ENCODE measurements around the gene NRF1.
"Not testable (repeated sequence)": the region's sequence is repeated elsewhere in the genome, so short reads cannot be mapped to it uniquely, and the experiment has no call there.

Gene NRF1

GRCh38 chr7:129784783-129785684, 173.5 kb downstream of the NRF1 start:
- peak in 1 of 2 donors; percentile 17 for DNase-seq

- no peak for DNase-seq
Observed at GRCh38 chr7:129785685-129786514, 174.4 kb downstream of the NRF1 start.

DNA sequence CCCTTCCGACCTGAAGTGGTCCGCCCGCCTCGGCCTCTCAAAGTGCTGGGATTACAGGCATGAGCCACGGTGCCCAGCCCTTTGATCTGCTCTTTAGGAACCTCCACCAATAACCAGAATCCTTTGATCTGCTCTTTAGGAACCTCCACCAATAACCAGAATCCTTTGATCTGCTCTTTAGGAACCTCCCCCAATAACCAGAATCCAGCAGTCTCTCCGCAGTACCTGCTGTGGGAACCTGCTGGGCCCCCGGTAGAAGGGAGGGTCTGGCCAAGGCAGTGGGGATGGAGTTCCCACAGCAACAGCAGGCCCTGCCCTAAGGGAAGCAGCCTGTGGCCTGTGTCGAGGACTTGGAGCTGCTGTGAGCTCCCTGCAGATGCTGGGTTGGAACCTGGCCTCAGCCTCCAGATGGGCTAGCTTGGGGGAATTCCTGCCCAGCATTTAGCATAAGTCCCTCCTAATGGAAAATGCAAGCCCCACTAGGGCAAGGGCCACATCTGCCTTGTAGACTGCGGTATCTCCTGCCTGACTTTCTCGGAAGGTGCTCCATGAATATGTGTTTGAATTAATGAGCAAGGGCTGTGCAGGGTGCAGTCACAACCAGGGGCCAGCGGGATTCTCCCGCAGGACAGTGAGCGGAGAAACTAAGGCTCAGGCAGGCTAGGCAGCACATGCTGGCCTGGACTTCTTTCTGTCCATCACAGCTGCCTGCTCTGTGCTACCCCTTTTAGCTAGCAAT, 175.5 kb downstream of the NRF1 start:
- DNase-seq: no peak

DNA sequence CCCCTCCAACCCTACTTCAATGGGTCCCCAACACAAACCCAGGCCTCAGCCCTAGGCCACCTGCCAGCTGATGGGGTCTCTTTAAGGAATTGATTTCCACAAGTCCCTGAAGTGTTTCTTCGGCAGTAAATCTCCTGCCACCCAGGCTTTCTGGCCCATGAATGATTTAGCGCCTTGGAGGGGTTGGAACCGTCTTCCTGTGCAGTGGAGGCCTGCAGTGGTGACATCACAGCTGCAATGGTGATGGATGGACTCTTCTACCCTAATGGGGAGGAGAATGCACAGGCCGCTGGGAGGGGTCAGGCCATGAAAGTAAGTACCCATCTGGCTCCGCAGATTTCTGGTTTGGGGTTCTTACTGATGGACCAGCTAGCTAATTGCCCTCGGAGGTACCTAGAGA, 177.5 kb downstream of the NRF1 start:
- no peak for DNase-seq

- no peak for DNase-seq
Observed at GRCh38 chr7:129789652-129790051, 178.1 kb downstream of the NRF1 start.

- DNase-seq: no peak
Observed at GRCh38 chr7:129790136-129790535, 178.6 kb downstream of the NRF1 start.

GRCh38 chr7:129792721-129793120, 181.2 kb downstream of the NRF1 start:
- no peak for DNase-seq

- no peak for DNase-seq
Observed at GRCh38 chr7:129793506-129794310, 182.2 kb downstream of the NRF1 start.

GRCh38 chr7:129794461-129794860, 182.9 kb downstream of the NRF1 start:
- DNase-seq: not testable (repeated sequence)

GRCh38 chr7:129796186-129796775, 184.8 kb downstream of the NRF1 start:
- no peak for DNase-seq

GRCh38 chr7:129797214-129797789, 185.8 kb downstream of the NRF1 start:
- DNase-seq: no peak

GRCh38 chr7:129798616-129799349, 187.3 kb downstream of the NRF1 start:
- DNase-seq: no peak

DNA sequence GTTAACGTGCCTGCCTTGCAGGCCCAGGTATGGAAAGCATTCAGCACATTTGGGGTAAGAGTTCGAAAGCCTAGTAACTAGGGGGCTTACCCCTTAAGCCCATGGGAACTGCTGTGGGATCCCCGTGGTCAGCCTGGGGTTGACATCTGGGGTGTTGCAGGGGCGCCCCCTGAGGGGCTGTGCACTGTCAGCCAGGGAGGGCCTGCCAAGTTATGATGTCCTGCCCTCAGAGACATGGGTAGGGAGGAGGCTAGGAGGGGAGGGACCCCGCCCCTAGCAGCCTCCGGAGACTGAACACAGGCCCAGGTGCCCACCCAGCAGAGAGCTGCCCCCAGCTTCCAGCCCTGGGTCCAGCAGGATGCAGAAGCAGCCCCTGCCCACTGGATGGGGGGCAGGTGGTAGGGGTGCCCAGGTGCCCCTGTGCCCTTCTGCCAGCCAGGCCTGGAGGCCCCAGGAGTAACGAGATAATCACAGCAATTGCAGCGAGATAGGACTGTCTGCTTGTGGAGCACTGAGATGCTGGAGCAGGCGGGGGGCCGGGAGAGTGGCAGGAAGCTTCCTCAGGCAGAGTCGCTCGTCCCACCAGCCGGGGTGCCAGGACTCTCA, 187.9 kb downstream of the NRF1 start:
- no peak for DNase-seq

- no peak for DNase-seq
Observed at GRCh38 chr7:129800901-129801300, 189.4 kb downstream of the NRF1 start.

DNA sequence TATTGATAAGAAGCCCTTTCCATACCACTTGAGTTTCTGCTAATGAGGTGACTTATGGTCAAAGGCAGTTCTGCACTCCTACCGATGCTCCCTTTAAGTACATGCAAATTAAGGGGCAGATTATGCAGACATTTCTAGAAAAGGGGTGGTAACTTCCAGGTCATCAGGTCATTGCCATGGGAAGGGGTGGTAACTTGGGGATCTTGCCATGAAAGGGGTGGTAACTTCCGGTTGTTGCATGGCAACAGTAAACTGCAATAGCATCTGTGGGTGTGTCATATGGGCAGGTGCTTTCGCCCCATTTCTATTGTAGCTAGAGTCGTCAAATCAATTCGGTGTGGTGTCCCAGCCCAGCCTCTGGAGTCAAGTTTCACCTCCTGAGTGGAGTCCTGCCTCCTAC, 190.4 kb downstream of the NRF1 start:
- DNase-seq: no peak

DNA sequence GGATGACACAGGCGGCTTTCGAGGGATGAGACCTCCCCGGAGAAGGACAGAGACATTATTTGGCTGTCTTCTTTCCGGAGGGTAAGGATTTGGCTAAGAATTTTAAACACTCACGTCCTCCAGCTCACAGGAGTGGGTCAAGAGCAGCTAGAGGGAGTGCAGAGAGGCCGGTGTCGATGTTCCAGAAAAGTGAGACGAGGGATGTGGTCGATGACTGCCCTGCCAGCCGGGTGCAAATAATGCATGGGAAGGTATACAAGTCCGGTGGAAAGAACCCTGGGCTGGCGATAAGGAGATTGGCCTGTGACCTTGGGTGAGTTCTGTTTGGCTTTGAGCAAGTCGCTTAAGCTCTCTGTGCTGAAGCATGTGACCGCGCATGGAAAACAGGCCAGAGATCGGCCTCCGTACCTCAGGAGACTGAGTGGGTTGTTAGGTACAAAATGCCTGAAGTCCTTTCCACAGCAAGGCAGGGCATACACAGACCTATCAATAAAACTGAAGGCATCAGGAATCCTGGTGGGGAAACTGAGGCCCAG, 192.1 kb downstream of the NRF1 start:
- DNase-seq: no peak

DNA sequence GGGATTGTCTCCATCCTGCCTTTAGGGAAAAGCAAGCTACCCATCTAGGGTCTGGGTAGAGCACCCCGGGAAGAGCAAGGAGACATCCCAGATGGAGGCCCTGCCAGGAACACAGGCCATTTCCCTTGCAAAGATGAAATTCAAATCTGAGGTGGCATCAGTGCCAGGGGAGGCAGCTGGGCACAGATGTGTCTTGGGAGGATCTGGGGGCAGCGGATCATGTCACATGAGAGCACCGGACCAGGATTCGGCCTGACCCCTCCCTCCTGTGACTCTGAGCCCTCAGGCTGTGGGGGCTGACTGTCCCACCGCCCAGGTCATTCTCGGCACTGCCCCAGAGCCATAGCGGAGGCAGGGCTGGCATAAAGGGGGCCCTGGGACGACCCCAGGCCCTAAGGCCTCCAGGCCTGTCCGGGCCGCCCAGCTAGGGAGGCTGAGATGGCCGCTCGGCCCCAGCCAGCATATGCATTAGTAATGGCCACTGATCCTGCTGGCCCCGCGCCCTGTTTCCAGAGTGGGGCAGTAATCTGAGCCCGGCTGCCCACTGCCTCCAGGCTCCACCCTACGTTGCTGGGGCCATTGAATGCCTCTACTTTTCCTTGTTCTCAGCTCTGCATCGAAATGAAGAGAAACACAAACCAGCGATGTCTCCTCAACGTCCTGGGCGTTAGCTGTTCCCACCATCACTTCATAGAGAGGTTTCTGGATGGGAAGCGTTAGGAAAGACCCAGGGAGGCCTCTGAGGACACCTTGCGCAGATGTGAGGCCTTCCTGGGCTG, 192.8 kb downstream of the NRF1 start:
- DNase-seq: no peak

DNA sequence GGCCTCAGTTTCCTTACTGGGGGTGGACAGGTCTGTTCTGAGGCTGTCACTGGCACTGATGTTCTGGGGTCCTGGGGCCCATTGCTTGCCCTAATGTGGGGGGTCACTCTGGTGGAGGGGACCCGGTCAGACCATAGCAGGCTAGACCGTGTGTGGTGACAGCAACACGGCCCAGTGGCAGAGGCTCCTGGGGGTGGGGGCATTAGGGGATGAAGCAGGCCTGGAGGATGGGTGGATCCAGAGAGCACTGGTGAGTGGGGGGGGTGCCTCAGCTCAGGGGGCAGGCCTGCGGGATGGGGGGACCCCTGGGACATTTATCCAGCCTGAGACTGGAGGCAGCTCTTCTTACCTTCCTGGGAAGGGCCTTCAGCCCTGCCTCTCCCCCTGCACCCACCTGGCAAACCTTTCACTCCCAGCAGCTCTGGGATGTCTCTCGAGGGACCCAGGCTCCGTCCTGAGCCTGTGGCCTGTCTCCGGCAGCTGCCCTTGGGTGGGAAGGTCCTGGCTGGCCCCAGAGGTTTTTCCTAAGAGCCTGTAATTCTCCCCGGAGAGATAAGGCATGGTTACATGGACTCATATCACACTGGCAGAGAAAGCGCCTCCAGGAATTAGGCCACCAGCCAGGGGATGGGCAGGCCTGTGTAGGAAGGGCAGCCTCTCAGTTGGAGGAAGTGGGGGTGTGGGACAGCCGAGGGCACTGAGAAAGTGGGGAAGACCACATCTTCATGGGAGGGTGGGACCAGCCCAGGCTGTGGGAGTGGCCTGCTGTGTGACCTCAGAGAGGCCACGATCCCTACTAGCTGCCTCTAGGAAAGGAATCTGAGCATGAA, 193.6 kb downstream of the NRF1 start:
- no peak for DNase-seq
